OCI-LY7 (cell line): ENCODE measurements around the gene USP6. TPM values are rescaled to one million over a fixed set of nuclear protein-coding genes. Genes with fewer than 3 reads are reported as not detected.
"Not testable (repeated sequence)": the region's sequence is repeated elsewhere in the genome, so short reads cannot be mapped to it uniquely, and the experiment has no call there.

ENCODE experiments used
- BruUV-seq: library from RNA; stranded (reverse); fragments of 400-500 nt; replicated peaks from 2 replicates; lab custom pipeline; 2021; lab: Mats Ljungman, UMichigan
- CTCF ChIA-PET: fragments of 300-600 bp; sonication (Branson Sonifier 250); formaldehyde crosslinking; loops from one replicate; lab custom pipeline; 2022; ENCODE audit warnings: antibody characterized with exemption; ENCODE audit not compliant: unreplicated experiment; lab: Charles Lee
- POLR2A ChIA-PET: fragments of 300-600 bp; sonication (Branson Sonifier 250); formaldehyde crosslinking; loops from one replicate; lab custom pipeline; 2022; ENCODE audit warnings: antibody characterized with exemption; lab: Charles Lee
- DNase-seq: peaks from one replicate; pipeline ENCODE4 v3.0.0-alpha.2; 2015; ENCODE audit warnings: low spot score
- H2AFZ ChIP-seq: fragments of 200-600 bp; sonication (generic), shearing (Covaris generic); 2 replicates; pipeline ENCODE4 v1.6.1; 2014; ENCODE audit warnings: mild to moderate bottlenecking, antibody characterized with exemption, low read length, moderate library complexity
- H3K27ac ChIP-seq: fragments of 200-600 bp; sonication (generic); 2 replicates; pipeline ENCODE4 v1.5.1; 2014; ENCODE audit warnings: mixed run types, low read depth, mild to moderate bottlenecking, moderate library complexity, low read length, inconsistent platforms; ENCODE audit not compliant: poor library complexity, severe bottlenecking
- H3K36me3 ChIP-seq: fragments of 200-600 bp; sonication (generic); 2 replicates; pipeline ENCODE4 v1.6.1; 2014; ENCODE audit warnings: mild to moderate bottlenecking, antibody characterized with exemption, low read length, moderate library complexity, mixed read lengths; ENCODE audit not compliant: insufficient read depth
- H3K4me1 ChIP-seq: fragments of 200-600 bp; sonication (generic); 2 replicates; pipeline ENCODE4 v1.5.1; 2014; ENCODE audit warnings: mild to moderate bottlenecking, low read length; ENCODE audit not compliant: insufficient read depth, poor library complexity, severe bottlenecking
- H3K4me2 ChIP-seq: fragments of 200-600 bp; sonication (generic); 2 replicates; pipeline ENCODE4 v1.6.1; 2014; ENCODE audit warnings: mild to moderate bottlenecking, low read length
- H3K4me3 ChIP-seq: fragments of 200-600 bp; sonication (generic); 2 replicates; pipeline ENCODE4 v1.5.1; 2014; ENCODE audit warnings: mild to moderate bottlenecking, low read depth, low read length; ENCODE audit not compliant: poor library complexity, severe bottlenecking
- H3K79me2 ChIP-seq: fragments of 200-600 bp; sonication (generic); 2 replicates; pipeline ENCODE4 v1.6.1; 2016; ENCODE audit warnings: low read depth, mild to moderate bottlenecking, low read length, moderate library complexity, mixed read lengths; ENCODE audit not compliant: insufficient read depth
- H3K9me2 ChIP-seq: fragments of 200-600 bp; sonication (generic); 2 replicates; pipeline ENCODE4 v1.6.1; 2016; ENCODE audit warnings: mild to moderate bottlenecking, low read length, mixed read lengths; ENCODE audit not compliant: insufficient read depth
- H3K9me3 ChIP-seq: fragments of 200-600 bp; sonication (generic); 2 replicates; pipeline ENCODE4 v1.6.1; 2014; ENCODE audit warnings: mild to moderate bottlenecking, mixed run types, low read length, mixed read lengths
- H4K20me1 ChIP-seq: fragments of 200-600 bp; sonication (generic); 2 replicates; pipeline ENCODE4 v1.6.1; 2014; ENCODE audit warnings: mild to moderate bottlenecking, antibody characterized with exemption, low read length, moderate library complexity, mixed read lengths; ENCODE audit not compliant: insufficient read depth
- EZH2phosphoT487 ChIP-seq: fragments of 200-600 bp; sonication (generic); IDR thresholded peaks from 2 replicates; pipeline ENCODE4 v1.6.1; 2018; ENCODE audit warnings: low read depth, borderline replicate concordance, mild to moderate bottlenecking, mixed run types, antibody characterized with exemption, low read length, moderate library complexity, mixed read lengths
- intact Hi-C: fragments of 100-400 bp; cut with micrococcal nuclease; formaldehyde crosslinking; loops from one replicate; pipeline ENCODE4 v1.10.0; 2022; ENCODE audit not compliant: unreplicated experiment
- total RNA-seq, 2 experiments: library from RNA; depleted of rRNA in 1 of 2; stranded (reverse); fragments of >200 nt in 1 of 2; shearing (Covaris generic) in 1 of 2; gene quantifications; 2 replicates each; pipeline ENCODE4 v1.2.3, GENCODE V29; 2014 to 2022
- TF ChIP-seq, protein P1 (sequence below): fragments of 200-600 bp; sonication (generic); conservative IDR thresholded peaks from 2 replicates; pipeline ENCODE4 v1.5.1; 2014; ENCODE audit warnings: mild to moderate bottlenecking, antibody characterized with exemption, low read length, moderate library complexity, mixed read lengths

The USP6 gene
- total RNA-seq, 2 experiments from 2014 or later, result 0.03 to 0.11 TPM

- Histone ChIP-seq H3K36me3 (no peaks in the 10 kb centered on the region), H3K9me2 (no peaks in the 10 kb centered on the region), H3K4me2 (no peak overlapping the region), H3K79me2 (no peaks in the 10 kb centered on the region), H3K4me3 (no peak overlapping the region), H4K20me1 (no peaks in the 10 kb centered on the region), H3K4me1 (no peaks in the 10 kb centered on the region), H3K9me3 (0 out of 2 replicates have a peak, but pooled peaks cover 5% of the 10 kb centered on the region), H2AFZ (no peak overlapping the region), H3K27ac (no peak overlapping the region)
- BruUV-seq, result no TSS peak
- DNase-seq, result no peak
- ChIA-PET POLR2A (no interaction called here), CTCF (no interaction called here)
- no peak for TF ChIP-seq EZH2phosphoT487
- TF ChIP-seq, protein P1, sequence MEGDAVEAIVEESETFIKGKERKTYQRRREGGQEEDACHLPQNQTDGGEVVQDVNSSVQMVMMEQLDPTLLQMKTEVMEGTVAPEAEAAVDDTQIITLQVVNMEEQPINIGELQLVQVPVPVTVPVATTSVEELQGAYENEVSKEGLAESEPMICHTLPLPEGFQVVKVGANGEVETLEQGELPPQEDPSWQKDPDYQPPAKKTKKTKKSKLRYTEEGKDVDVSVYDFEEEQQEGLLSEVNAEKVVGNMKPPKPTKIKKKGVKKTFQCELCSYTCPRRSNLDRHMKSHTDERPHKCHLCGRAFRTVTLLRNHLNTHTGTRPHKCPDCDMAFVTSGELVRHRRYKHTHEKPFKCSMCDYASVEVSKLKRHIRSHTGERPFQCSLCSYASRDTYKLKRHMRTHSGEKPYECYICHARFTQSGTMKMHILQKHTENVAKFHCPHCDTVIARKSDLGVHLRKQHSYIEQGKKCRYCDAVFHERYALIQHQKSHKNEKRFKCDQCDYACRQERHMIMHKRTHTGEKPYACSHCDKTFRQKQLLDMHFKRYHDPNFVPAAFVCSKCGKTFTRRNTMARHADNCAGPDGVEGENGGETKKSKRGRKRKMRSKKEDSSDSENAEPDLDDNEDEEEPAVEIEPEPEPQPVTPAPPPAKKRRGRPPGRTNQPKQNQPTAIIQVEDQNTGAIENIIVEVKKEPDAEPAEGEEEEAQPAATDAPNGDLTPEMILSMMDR, result no peak
- intact Hi-C loops, result no loop called here
Measured at GRCh38 chr17:5123343-5124124, 7.7 kb downstream of the USP6 start.

GRCh38 chr17:5124125-5124760 lies 8.4 kb downstream of the USP6 start:
- BruUV-seq, DNase-seq, H2AFZ ChIP-seq, H3K27ac ChIP-seq, H3K4me2 ChIP-seq, H3K36me3 ChIP-seq, H3K4me3 ChIP-seq, H3K9me2 ChIP-seq, intact Hi-C loops, CTCF ChIA-PET, H3K4me1 ChIP-seq, H3K79me2 ChIP-seq, POLR2A ChIA-PET, H4K20me1 ChIP-seq, H3K9me3 ChIP-seq: not testable (repeated sequence)

- intact Hi-C loops, H3K27ac ChIP-seq, H3K9me2 ChIP-seq, H3K4me3 ChIP-seq, H4K20me1 ChIP-seq, DNase-seq, CTCF ChIA-PET, H3K4me1 ChIP-seq, H3K9me3 ChIP-seq, H3K4me2 ChIP-seq, H2AFZ ChIP-seq, H3K36me3 ChIP-seq, BruUV-seq, H3K79me2 ChIP-seq: not testable (repeated sequence)
- POLR2A ChIA-PET, result interaction anchor here (0.6 kb wide), 1 partner anchor 311 kb away, joined by 3 read pairs; no protein-coding TSS in a partner anchor
Measured at GRCh38 chr17:5124896-5125295, 9.1 kb downstream of the USP6 start.
